HG03064 (cell line): Measurements from ENCODE around the gene PTCD3.

Experiments
- ATAC-seq: cut with Tn5 transposase; IDR thresholded peaks from one replicate; pipeline ENCODE4 v1.9.1; 2021; ENCODE audit warnings: low read depth; ENCODE audit not compliant: unreplicated experiment

Gene PTCD3

DNA sequence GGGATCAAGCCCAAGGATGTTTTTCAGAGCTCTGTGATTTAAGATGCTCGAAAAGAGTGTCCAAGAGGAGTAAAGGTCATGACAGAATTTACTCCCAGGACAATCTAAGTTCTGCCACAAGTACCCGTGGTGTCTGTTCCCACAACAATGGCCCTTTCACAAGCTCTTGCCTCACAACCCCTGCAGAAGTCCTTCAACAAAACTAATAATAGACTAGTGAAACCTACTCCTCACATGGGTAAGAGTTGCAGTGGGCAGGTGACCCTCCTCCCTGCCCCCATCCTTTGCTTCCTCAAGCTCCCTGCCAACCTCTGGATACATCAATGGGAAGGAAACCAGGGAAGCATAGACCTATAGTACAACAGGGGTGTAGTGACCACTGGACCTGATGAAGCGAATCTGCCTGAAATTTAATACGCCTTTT, 34.9 kb downstream of the PTCD3 start:
- ATAC-seq, result no peak

GRCh38 chr2:86142436-86143257, 36.6 kb downstream of the PTCD3 start:
- ATAC-seq, result no peak

GRCh38 chr2:86143307-86143706, 37.3 kb downstream of the PTCD3 start:
- ATAC-seq, result no peak

GRCh38 chr2:86143926-86144685, 38.1 kb downstream of the PTCD3 start:
- ATAC-seq, result no peak

GRCh38 chr2:86147793-86148192, 41.8 kb downstream of the PTCD3 start:
- ATAC-seq, result no peak

DNA sequence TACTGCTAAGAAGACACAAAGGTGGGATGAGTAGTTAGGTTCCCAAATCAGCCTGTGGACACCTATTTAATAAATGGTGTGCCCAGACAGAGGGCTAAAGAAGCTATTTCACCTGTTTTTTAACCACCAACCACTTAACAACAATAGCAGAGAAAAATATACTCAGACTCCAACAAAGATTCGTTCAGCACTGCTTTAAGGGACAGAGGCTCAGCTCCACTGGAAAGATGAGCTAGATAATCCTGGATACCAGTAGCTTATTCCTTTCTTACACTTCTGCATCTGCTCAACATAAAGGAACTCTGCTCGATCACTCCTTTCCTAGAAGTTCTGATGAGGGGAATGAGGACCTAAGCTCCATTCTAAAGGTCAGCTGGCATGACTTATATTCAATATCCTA, 44.5 kb downstream of the PTCD3 start:
- no peak for ATAC-seq

DNA sequence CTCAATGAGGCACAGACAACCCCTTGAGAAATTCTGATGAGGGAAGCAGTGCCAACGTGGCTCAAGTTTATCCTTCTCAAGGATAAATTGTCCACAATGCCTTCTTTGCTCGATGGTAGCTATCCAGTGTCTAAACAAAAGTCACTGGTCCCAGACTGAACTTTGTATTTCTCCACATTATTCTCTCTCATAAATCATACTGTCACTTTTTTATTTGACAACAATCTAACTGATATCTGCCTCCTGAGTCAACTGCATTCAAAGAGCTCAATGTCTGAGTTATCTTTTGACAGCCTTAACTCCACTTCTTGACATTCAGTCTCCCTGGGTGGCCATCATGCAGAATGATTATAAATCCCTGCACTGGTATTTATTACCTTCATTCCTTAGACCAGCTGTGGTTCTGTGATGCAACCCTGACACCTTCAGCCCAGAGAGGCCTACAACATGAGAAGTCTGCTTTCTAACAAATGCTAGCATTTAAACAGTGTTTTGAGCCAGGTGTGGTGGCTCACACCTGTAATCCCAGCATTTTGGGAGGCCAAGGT, 51.0 kb downstream of the PTCD3 start:
- no peak for ATAC-seq

GRCh38 chr2:86158286-86158685, 52.3 kb downstream of the PTCD3 start:
- no peak for ATAC-seq

GRCh38 chr2:86160156-86160952, 54.3 kb downstream of the PTCD3 start:
- ATAC-seq, result no peak

DNA sequence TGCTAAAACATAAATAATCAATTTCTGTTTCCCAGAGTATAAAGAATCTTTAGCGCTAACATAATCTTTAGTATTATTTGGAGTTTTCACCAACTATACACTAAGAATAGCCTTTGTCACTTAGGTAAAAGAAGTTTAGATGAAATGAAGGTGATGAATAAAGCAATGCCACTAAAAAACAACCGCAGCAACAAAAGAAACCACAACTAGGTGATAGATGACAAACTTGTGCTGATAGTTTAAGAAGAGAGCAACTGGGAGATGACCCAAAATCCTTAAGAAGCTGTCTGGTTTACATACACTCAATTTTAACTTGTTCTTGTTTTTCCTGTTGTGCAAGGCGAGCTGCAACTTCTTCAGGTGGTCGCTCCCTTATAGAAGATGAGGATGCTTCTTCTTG, 64.4 kb downstream of the PTCD3 start:
- no peak for ATAC-seq

DNA sequence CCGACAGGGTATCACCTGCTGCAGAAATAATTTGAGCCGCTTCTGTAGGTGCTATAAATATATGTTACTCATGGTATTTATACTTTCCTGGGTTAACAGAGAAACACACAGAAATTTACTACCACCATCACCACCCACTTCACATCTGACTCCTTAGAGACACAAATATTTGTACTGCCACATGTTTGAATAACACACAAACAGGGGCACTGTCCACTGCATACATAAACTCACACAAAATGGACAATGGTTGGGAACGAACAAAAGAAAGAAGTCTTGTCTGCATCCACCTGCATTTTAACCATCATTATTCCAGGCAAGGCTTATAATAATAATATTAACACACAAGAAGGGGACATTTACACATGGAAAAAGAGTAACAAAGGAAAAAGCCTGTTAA, 65.3 kb downstream of the PTCD3 start:
- ATAC-seq, result no peak

DNA sequence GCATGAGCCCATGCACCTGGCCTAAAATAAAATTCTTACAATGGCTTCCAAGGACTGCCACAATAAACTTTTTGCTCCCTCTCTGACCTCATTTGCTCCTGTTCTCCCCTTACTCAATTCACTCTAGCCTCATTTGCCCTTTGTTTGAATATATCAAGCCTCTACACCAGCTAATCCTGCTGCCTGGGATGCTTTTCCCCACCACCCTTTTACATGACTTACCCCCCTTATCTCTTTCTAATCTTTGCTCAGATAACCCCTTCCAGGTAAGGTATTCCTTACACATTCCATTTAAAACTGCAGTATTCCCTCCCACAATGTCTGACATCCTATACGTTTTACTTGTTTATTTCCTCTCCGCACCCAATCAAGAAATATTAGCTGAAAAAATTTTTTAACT, 66.6 kb downstream of the PTCD3 start:
- no peak for ATAC-seq

DNA sequence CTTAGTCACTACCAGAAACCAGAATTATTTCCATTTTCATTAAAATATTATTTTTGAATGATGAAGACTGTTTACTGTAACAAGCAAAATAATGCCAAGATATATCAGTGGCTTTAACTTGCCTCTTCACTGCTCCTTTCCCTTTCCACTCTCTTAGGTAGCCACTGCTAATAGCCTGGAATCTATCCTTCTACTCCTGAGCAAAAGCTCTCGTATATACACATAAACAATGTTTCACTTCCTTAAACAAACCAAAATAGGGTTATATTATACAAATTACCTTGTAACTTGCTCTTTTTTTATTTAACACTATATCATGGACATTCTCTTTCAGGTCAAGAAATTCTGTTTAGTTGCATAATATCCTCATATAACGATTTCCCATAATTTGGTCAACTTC, 68.4 kb downstream of the PTCD3 start:
- ATAC-seq, result no peak

DNA sequence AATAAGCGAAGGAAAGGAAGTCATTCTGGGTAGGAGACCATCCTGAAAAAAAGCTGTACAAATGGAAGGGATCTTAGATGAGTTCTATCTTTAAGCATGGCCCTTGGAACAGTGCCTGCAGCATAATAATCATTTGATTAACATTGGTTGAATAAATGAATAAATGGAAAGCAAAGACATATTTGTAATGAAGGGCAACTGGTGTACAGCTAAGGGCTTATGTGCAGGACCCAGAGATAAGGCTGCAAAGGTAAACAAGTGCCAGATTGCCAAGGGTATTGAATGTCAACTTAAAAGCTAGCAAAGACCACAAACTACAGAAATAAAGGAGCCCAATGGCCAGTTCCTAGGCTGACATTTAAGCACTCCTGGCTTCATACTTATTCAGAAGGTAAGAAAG, 69.8 kb downstream of the PTCD3 start:
- ATAC-seq, result no peak

DNA sequence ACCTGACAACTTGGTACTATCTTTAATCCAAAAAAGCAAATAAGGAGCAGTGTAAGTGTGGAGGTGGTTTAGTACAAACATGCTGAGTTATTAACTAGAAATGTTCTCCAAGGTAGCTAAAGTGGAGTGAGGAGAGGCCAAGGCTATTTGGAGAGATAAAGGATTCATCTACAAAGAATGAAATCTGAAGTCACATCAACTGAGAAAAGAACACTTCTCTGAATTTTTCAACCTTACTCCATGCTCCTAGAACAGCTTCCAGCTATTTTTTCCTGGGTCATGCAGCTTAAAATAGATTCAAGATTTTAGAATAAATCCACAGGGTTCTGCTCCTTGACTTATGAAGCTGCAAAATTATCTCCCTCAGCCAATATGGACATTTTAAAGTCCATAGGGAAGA, 70.6 kb downstream of the PTCD3 start:
- ATAC-seq, result no peak

DNA sequence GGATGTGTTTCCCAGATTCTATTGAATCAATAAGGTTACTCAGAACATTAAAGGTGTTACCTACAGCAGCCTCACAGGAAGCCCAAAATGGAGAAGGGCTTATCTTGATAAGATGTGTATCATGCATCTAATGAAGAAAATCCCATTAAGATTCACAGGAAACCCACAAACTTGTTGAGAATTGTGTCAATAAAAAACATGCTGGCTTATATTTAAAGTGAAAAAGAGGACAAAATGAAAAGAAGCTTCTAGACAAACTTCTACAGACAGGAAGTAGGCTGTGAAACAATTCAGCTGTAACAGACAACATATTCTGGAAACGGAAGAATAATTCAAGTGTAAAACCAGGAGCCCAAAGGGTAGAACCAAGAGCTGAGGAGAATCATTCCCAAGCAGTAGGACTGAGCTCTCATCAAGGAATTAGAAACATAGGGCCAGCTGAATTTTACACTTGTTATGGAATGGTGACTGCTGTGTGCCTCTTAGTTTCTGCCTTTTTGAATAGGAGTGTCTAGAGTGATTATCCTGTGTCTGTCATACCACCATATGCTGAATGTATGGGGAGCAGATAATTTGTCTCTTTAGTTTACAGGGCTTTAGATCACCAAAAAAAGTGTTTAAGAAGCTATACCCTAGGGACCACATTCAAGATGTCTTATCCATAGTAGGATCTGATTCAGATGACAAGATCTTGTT, 79.6 kb downstream of the PTCD3 start:
- peak; percentile 62 for ATAC-seq

DNA sequence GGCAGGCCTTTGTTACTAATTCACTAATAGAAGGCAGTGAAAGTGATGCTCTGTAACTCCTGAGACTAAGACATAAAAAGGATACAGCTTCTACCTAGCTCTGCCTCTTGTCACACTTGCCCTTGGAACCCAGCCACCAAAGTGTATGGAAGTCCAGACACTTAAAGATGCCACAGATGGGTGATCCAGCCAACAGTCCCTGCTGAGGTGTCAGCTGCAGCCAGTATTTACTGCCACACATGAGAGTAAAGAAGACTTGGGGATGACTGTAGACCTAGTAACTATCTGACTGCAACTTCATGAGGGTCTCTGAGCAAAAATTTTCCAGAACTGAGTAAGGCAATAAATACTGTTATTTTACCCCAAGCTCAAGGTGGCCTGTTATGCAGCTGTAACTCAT, 80.4 kb downstream of the PTCD3 start:
- peak; percentile 30 for ATAC-seq

DNA sequence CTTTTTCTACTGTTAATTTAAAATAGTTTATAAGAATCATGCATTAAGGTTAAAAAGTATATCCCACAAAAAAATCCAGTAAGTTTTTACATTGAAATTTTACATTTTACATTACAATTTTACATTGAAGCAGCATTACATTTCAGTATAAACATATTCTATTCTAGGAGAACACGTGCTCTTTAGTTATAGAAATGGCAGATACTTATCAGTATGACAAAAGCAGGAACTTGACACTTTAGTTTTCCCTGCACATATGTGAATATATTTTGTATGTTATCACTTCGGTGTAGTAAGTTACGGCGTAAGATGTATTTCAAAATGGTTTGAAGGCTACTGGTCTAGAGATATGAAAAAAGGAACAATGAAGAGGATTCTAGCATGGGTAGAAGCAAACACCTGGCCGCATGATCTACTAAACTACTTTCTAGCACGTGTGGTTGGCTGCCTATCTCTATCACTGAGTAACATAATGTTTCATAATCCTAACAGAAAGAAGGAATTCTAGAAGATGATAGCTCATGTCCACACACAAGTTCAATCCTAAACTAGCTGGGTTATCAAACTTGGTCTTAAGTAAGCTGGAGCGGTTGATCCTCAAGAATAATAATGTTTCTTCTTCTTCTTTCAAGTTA, 83.9 kb downstream of the PTCD3 start:
- ATAC-seq, result no peak
